Upper lobe of left lung (tissue), 4 donors: ENCODE results near the gene LIMD2.

Experiments
- EP300 ChIP-seq, 4 donors: sonication (generic); formaldehyde crosslinking; IDR thresholded peaks; one replicate each; pipeline ENCODE4 v1.5.1; 2017; ENCODE audit warnings: antibody characterized with exemption in 4 of 4, control low read depth in 2 of 4
- TF ChIP-seq, protein P1 (sequence below), 6 experiments: fragments of 450-650 bp in 4 of 6; fragments of 200-600 bp in 2 of 6; sonication (generic) in 2 of 6; IDR thresholded peaks; one replicate each; pipeline ENCODE4 v1.5.1; 2016 to 2019; ENCODE audit warnings: antibody characterized with exemption in 6 of 6

DNA sequence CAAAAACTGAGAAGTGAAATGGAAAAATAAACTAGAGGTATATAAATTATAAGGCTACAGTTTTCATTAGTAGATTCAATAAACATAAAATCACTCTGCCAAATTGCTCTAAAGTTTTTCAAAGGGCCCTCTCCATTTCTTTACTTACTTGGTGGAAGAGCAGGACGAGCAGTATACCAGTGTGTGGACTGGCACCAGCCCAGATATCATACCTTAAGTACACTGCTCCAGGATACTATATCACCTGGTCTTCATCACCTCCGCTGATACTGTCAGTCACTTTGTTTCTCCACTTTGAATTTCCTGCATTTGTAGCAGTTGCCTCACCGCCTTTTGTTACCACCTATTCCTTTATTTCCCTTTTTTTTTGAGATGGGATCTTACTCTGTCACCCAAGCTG lies 40.1 kb downstream of the LIMD2 start:
- no peak for TF ChIP-seq EP300 (IDR thresholded peaks at IDR 0.05)
- TF ChIP-seq, protein P1, sequence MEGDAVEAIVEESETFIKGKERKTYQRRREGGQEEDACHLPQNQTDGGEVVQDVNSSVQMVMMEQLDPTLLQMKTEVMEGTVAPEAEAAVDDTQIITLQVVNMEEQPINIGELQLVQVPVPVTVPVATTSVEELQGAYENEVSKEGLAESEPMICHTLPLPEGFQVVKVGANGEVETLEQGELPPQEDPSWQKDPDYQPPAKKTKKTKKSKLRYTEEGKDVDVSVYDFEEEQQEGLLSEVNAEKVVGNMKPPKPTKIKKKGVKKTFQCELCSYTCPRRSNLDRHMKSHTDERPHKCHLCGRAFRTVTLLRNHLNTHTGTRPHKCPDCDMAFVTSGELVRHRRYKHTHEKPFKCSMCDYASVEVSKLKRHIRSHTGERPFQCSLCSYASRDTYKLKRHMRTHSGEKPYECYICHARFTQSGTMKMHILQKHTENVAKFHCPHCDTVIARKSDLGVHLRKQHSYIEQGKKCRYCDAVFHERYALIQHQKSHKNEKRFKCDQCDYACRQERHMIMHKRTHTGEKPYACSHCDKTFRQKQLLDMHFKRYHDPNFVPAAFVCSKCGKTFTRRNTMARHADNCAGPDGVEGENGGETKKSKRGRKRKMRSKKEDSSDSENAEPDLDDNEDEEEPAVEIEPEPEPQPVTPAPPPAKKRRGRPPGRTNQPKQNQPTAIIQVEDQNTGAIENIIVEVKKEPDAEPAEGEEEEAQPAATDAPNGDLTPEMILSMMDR (IDR thresholded peaks at IDR 0.05): no peak
